Upper lobe of left lung (tissue), 4 donors: ENCODE measurements around the gene COL10A1.

Source experiments
- CTCF ChIP-seq, 6 experiments: fragments of 450-650 bp in 4 of 6; fragments of 200-600 bp in 2 of 6; sonication (generic) in 2 of 6; IDR thresholded peaks; one replicate each; pipeline ENCODE4 v1.5.1; 2016 to 2019; ENCODE audit warnings: antibody characterized with exemption in 6 of 6
- POLR2A ChIP-seq, 4 donors: fragments of 450-650 bp; IDR thresholded peaks; one replicate each; pipeline ENCODE4 v1.5.1; 2016 to 2017; ENCODE audit warnings: antibody characterized with exemption in 4 of 4, mild to moderate bottlenecking in 2 of 4
- POLR2AphosphoS5 ChIP-seq, 2 donors: sonication (generic); formaldehyde crosslinking; IDR thresholded peaks; one replicate each; pipeline ENCODE4 v1.5.1; 2017; ENCODE audit warnings: antibody characterized with exemption in 2 of 2

- no peak for TF ChIP-seq CTCF (IDR thresholded peaks at IDR 0.05)
- no peak for TF ChIP-seq POLR2AphosphoS5 (IDR thresholded peaks at IDR 0.05)
- no peak for TF ChIP-seq POLR2A (IDR thresholded peaks at IDR 0.05)
Observed at GRCh38 chr6:116105247-116105646, 20.7 kb downstream of the COL10A1 start.
